Measurements from ENCODE around the gene KCNG2.
A peak's percentile ranks its signal among the peaks of the same experiment; 100 is the strongest.

KCNG2 gene

GRCh38 chr18:79889569-79889968 lies 91.8 kb downstream of the KCNG2 start:
- DNase-seq (ENCODE audit: low spot score), result no peak

GRCh38 chr18:79890674-79891073 lies 92.9 kb downstream of the KCNG2 start:
- DNase-seq (ENCODE audit: low spot score), result no peak

- no peak for DNase-seq (ENCODE audit: low spot score)
Measured at GRCh38 chr18:79896738-79897137, 99.0 kb downstream of the KCNG2 start.

GRCh38 chr18:79897940-79898625 lies 100.3 kb downstream of the KCNG2 start:
- DNase-seq (ENCODE audit: low spot score), result no peak

GRCh38 chr18:79898952-79899608 lies 101.3 kb downstream of the KCNG2 start:
- no peak for DNase-seq (ENCODE audit: low spot score)

- no peak for DNase-seq (ENCODE audit: low spot score)
Measured at GRCh38 chr18:79899609-79900445, 102.1 kb downstream of the KCNG2 start.

GRCh38 chr18:79900610-79901570 lies 103.2 kb downstream of the KCNG2 start:
- no peak for DNase-seq (ENCODE audit: low spot score)

GRCh38 chr18:79901665-79902064 lies 103.9 kb downstream of the KCNG2 start:
- DNase-seq (ENCODE audit: low spot score), result no peak

GRCh38 chr18:79902075-79902474 lies 104.3 kb downstream of the KCNG2 start:
- no peak for DNase-seq (ENCODE audit: low spot score)

- DNase-seq (ENCODE audit: low spot score), result no peak
Measured at GRCh38 chr18:79902640-79903039, 104.9 kb downstream of the KCNG2 start.

- no peak for DNase-seq (ENCODE audit: low spot score)
Measured at GRCh38 chr18:79903071-79903635, 105.4 kb downstream of the KCNG2 start.

- no peak for DNase-seq (ENCODE audit: low spot score)
Measured at GRCh38 chr18:79903787-79904356, 106.1 kb downstream of the KCNG2 start.

GRCh38 chr18:79904357-79905147 lies 106.8 kb downstream of the KCNG2 start:
- no peak for DNase-seq (ENCODE audit: low spot score)

GRCh38 chr18:79905389-79905911 lies 107.7 kb downstream of the KCNG2 start:
- DNase-seq (ENCODE audit: low spot score), result no peak

GRCh38 chr18:79905993-79906392 lies 108.3 kb downstream of the KCNG2 start:
- no peak for DNase-seq (ENCODE audit: low spot score)

GRCh38 chr18:79906706-79907105 lies 109.0 kb downstream of the KCNG2 start:
- no peak for DNase-seq (ENCODE audit: low spot score)

GRCh38 chr18:79910563-79911343 lies 113.0 kb downstream of the KCNG2 start:
- no peak for DNase-seq (ENCODE audit: low spot score)

- peak; percentile 1 for DNase-seq (ENCODE audit: low spot score)
Measured at GRCh38 chr18:79911344-79912270, 113.9 kb downstream of the KCNG2 start.

All from Ammon's horn (tissue), 1 donor.